GM23248 (cell line): ENCODE results near the gene BDH1.

Source experiments
- EZH2 ChIP-seq: fragments of 200-600 bp; sonication (generic); IDR thresholded peaks from 2 replicates; pipeline ENCODE4 v1.6.1; 2018; ENCODE audit warnings: antibody characterized with exemption, mild to moderate bottlenecking; ENCODE audit not compliant: insufficient read depth, poor library complexity, severe bottlenecking
- EZH2phosphoT487 ChIP-seq: fragments of 200-600 bp; sonication (generic); IDR thresholded peaks from 2 replicates; pipeline ENCODE4 v1.6.1; 2018; ENCODE audit warnings: antibody characterized with exemption, moderate library complexity, mild to moderate bottlenecking, low read depth; ENCODE audit not compliant: insufficient read depth

- TF ChIP-seq EZH2, result no peak
- no peak for TF ChIP-seq EZH2phosphoT487
These were observed 47.7 kb upstream of the BDH1 start for GRCh38 chr3:197603317-197603933.
